Frontal cortex (tissue), 4 donors: Measurements from ENCODE around the gene RPN2. TPM values are rescaled to one million over a fixed set of nuclear protein-coding genes. Genes with fewer than 3 reads are reported as not detected.

Source experiments
- DNase-seq, 2 donors: peaks; one replicate each; pipeline ENCODE4 v3.0.0; 2012; ENCODE audit warnings: low spot score in 2 of 2
- FAIRE-seq: peaks from 2 replicates; lab custom pipeline; 2012; peaks lifted over from hg19 to GRCh38; lab: Jason Lieb, UNC
- total RNA-seq: library from RNA; depleted of rRNA; stranded (reverse); fragments of >200 nt; gene quantifications from one replicate; pipeline ENCODE4 v1.2.3, GENCODE V29; 2014
- donor health status: control.
- donor health status: control.
- donor health status: control.

RPN2 gene
- total RNA-seq, 1 donor from 2014 or later = 123 TPM

DNA sequence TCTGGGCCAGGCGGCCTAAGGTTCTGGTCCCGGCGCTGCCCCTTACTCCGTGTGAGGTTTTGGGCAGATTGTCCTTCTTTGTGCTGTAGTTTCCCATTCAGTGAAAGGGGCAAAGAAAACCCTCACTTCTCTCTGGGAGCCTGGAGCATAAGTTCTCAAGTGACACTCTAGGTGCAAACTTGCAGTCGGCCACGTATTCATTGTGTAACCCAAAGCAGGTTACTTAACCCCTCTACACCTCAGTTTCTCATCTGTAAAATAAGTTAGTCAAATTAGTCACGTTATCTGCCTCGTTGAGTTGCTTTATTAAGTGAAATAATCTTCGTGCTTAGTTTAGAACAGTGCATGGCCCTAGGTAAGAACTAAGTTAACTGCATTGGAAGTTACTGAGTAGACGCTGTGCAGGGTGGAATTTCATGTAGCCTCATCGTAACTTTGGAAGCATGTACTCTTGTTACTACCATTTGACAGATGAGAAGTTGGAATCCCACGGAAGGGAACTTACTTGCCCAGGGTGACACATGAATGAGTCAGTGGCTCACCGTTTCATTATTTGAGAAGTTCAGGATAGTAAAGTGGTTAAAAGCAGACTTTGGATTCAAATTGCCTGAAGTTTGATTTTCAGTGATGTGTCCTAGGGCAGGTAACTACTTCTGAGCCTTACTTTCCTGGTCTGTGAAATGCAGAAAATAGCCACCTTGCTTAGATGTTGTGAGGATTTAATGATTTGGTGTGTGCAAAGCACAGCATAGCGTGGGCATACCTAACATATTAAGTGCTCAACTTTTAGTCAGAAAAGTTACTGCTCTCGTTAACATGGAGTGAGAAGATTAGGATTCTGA, 774 bp downstream of the RPN2 start:
- no peak for FAIRE-seq
- DNase-seq = no peak

DNA sequence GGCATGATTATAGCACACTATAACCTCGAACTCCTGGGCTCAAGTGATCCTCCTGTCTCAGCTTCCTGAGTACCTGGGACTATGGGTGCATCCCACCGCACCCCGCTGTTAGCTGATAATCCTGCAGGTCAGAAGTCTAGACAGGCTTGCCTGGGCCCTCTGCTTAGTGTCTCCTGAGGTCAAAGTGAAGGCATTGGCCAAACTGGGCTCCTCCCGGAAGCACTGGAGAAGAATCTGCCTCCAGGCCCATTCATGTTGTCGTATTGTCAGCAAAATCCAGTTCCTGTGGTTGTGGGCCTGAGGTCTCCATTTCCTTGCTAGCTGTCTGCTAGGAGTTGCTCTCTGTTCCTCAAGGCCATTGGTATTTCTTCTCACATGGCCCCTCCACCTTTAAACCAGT, 6.6 kb downstream of the RPN2 start:
- no peak for FAIRE-seq
- no peak for DNase-seq

DNA sequence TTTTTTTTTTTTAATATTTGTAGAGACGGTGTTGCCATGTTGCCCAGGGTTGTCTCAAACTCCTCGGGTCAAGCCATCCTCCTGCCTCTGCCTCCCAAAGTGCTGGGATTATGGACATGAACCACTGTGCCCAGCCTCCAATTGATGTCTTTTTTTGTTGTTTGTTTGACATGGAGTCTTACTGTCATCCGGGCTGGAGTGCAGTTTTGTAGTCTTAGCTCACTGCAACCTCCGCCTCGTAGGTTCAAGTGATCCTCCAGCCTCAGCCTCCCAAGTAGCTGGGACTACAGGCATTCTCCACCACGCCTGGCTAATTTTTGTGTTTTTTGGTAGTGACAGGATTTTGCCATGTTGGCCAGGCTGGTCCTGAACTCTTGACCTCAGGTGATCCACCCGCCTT, 9.7 kb downstream of the RPN2 start:
- FAIRE-seq (no peak), DNase-seq (no peak)

DNA sequence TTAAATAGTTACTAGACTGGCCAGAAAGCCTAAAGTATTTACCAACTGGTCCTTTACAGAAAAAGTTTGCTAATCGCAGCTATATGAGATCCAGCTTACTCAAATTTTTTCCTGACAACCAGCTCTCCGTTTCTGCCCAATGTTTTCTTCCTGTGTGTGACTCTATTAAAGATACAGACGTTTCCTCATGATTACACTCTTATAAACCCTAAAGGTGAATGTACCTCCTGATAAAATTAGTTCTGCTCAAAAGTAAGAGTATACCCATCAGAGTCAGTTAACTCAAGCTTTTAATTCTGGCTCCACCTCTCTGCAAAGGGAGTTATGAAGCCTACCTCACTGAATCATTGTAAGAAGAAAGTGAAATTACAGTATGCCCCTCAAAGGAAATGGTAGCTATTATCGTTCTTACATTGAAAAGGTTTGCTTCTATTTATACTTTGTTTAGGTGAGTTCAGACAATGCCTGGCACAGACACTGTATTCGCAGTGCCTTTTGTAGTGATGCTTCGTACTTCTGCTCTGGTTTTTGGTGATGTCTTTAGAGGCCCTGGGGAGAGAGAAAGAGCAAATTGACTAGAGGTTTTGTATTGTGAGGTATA, 10.4 kb downstream of the RPN2 start:
- no peak for DNase-seq
- FAIRE-seq = no peak

DNA sequence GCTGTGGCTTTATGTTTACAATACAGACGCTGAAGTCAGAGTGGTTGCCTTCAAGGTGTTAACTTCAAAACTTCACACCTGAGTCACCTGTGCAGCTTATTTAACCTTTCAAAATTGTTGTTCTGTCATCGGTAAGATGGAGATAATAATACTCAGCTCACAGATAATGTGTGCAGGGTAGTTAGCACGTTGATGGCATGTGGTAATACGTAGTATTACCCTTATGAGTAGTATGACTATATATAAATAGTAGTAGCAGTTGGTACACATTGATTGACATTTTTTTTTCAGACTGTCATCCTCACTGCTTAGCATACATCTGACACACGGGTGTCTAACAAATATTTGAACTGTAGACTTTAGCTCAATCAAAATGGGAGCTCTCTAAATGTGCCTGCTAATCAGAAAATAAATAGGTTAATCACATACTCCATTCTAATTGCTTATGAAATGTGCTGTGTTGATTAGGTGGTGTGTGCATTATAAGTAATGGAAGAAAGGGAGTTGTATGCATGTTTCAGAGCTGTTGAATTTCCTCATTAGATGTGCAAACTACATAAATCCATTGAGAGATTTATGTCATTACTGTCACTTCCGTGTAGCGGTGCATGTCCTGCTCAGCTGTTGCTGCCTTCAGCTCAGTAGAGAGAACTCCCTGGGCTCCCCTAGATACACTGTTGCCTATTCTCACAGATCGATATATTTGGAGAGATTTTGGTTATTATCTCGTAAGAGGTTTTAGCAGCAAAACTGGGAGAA, 11.4 kb downstream of the RPN2 start:
- DNase-seq (no peak), FAIRE-seq (no peak)

DNA sequence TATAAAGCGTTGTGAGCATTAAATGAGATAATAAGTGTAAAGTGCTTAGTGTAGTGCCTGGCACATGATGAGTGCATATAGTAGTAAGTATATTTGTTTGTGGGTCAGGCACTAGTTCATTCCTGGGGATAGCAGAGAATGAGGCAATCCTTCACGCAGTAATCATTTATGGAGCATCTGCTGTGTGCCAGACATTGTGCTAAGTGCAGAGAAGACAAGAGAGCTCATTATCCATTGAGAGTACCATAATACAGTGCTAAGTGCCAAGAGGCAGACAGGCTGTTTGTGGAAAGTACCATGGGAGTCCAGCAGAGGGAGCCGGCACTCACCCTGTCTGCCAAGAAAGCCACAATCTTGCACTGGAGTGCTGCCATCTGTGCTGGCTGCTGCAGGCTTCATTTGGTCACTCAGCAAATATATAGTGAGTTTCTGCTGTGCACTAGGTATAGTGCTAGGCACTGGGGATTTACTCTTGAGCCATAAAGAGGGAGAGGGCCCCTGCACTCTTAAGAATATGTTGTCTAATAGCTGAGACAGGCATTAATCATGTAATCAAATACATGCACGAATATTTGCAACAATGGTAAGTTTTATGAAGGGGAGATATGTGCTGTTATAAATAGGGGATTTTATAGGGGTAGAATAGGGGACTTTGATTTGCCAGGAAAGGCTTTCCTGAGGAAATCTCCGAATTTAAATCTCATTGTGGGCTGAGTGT, 13.2 kb downstream of the RPN2 start:
- FAIRE-seq = peak; percentile 84
- DNase-seq = peak; percentile 73 to 83

DNA sequence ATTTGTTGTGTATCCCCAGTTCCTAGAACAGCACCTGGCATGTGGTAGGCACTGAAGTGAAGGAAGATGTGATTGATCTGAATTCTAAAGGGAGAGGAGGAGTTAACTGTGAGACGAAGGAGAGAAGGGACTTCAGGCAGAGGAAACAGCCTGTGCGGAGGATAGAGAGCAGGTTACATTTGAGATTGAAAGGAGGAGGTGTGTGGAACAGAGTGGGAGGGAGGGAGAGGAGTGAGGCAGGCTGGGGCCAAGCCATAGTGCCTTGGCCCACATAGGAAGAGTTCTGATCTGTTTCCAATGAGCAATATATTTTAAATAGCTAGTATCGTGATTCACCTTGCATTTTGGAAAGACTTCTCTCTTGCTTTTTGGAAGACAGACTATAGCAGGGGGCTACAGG, 14.1 kb downstream of the RPN2 start:
- DNase-seq = no peak

DNA sequence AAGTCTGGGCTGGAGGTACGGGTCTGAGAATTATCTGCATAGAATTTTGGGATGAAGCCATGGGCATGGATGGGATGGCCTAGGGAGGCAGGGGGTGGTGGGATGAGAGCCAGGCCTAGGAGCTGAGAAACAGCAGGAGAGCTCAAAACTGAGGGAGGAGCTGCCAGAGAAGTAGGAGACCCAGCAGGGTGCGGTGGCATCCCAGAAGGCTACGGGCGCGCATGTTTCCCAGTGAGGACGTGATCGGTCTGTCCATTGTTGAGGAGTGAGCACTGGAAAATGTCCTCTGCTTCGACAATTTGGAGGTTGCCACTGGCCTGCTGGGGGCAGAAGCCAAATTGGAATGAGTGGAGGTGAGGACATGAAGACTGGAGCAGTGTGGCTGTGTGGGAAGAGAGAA, 14.7 kb downstream of the RPN2 start:
- FAIRE-seq = no peak
- no peak for DNase-seq

More for the DNA sequence above, 14.1 kb downstream of the RPN2 start:
- no peak for FAIRE-seq

DNA sequence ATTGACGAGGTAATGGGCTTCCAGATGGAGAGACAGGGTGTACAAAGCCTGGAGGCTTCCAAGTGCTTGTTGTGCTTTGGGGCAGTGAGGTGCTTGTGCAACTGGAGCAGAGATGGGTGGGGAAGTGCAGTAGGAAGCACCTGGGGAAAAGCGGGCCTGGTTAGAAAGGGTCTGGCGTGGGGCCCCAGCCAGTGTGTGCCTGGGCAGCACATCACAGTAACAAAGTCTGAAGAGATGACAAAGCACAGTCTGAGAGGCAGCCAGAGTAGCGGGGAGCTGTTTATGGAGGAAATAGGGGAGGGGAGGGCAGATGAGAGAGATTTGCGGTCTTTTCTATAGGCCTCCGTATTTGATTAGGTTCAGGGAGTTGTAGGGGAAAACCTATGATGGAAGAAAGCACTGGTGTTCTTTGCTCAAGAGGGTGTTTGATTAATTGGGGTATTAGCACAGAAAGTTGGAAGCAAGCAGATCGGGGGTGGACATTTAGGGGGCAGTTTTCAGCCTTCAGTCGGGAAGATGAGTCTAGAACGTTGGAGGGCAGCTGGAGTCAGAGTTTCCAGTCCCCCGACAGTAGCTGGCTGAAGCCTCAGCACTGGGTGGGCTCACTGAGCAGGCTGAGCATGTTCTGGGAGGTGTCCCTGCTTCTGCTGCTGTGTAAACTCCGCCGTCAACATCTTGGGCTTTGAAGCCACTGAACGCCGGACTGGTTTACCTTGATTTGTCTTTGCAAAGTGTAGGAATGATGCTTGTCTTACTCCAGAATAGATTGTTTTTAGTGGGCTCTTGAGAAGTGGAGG, 15.7 kb downstream of the RPN2 start:
- no peak for FAIRE-seq
- DNase-seq = no peak

DNA sequence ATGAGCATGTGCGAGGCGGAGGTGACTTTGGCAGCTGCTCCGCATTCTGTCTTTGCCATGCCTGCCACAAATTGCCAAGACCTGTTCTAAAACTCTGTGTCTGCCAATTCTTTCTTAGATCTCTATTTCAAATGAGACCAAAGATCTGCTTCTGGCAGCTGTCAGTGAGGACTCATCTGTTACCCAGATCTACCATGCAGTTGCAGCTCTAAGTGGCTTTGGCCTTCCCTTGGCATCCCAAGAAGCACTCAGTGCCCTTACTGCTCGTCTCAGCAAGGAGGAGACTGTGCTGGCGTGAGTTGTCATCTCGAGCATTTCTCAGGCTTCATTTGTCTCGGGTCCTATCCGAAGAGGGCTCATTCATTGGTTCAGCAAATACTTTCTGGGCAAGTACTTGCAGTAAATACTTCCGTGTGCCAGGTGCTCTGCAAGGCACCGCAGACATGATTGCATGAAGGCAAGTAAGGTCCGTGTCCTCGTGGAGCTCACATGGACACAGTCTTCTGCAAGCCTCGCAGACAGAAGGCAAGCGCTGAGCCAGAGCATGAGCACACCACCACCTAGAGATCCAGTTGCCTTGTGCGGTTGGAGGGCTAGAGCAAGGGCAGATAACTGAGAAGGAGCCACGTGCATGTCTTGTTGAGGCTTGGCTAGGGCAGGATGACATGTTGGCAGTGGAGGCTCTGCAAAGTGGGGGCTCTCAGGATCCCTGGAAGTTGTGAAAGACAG, 20.0 kb downstream of the RPN2 start:
- DNase-seq (no peak), FAIRE-seq (no peak)

DNA sequence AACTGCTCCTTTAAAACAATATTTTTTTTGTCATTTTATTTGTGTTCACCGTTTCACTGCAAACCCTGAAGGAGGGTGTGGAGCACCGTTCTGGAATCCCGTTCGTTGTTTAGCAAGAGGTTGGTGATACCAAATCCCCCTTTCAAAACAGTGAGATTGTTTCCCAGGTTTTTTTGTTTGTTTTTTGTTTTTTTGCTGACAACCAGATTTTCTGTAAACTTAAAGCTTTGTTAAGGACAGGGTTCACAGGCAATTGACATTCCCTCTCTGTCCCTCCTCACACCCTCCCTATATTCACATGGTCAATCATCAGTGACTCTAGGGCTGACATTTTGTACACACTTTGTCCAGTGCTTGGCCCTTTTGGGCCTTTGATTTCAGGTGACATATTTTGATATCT, 21.2 kb downstream of the RPN2 start:
- DNase-seq (no peak), FAIRE-seq (no peak)

DNA sequence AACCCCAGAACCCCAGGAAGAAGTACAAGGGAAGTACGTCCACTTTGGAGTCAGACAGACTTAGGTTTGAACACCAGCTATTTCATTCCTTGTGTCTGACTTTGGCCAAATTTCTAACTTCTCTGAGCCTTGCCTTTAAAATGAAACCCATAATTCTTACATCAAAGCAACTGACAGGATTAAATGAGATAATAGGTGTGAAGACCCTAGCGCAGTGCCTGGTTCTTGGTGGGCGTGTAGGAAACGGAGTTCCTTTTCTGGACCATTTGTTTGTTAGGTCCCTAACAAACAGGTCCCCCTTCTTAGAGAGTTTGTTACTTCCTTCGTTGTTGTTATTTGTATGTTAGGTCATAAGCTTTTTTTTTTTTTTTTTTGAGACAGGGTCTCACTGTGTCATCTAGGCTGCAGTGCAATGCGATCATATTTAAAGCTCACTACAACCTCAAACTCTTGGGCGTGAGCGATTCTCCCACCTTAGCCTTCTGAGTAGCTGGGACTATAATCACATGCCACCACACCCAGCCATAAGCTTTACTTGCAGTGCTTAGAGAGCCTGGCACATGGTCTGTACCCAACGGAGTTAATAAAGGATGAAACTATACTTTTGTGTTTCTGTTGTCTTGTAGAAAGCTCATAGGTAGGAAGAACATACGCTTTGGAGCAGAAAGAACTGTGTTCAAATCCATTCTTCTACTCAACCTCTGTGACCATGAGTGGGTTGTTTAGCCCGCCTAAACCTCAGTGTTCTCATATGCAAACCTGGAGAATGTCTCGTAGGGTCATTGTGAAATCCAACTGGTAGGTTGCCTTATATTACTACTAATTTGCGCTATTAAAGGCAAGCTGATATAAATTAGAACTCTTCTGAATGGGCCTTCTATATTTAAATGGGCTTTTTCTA, 22.0 kb downstream of the RPN2 start:
- no peak for DNase-seq
- FAIRE-seq = no peak

DNA sequence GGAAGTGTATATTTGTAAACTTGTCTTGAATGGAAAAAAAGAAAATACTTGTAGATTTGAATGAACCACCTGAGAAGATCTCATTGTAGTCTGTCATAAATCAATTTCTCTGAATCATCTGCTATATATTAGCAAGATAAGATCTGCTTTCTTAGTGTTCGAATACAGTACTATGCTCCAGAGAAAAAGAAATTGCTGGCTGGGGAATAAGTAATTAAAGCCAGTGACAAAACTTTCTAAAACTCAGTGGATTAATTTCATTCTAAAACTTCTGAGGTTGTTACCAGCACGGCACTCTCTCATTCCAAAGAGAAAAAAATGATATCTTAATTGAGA, 22.7 kb downstream of the RPN2 start:
- no peak for FAIRE-seq
- DNase-seq = no peak

DNA sequence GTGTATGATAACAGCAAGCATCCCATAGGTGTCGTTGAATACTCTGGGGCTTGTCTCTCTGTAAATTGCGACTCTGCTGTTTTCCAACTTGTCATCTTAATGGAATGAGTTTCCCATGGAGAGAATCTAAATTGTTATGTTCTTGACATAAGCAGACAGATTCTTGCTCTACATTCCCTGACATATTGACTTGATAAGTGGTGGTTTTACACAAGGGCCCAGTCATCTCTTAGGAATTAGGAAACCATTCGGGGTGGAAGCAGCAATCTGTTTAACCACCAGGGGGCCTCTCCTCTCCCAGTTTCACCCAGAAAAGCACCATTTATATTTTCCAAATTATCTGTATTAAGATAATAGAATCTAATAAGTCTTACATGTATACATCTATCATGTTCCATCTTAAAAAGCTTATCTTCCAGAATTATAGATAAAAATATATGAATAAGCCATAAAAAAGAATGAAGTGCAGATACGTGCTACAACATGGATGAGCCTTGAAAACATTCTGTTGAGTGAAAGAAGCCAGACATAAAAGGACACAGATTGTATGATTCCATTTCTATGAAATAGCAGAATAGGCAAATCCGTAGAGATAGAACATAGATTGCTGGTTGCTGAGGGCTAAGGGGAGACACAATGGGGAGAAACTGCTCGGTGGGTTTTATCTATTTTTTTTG, 23.3 kb downstream of the RPN2 start:
- FAIRE-seq (no peak), DNase-seq (peak in 1 of 2 donors; percentile 45)

DNA sequence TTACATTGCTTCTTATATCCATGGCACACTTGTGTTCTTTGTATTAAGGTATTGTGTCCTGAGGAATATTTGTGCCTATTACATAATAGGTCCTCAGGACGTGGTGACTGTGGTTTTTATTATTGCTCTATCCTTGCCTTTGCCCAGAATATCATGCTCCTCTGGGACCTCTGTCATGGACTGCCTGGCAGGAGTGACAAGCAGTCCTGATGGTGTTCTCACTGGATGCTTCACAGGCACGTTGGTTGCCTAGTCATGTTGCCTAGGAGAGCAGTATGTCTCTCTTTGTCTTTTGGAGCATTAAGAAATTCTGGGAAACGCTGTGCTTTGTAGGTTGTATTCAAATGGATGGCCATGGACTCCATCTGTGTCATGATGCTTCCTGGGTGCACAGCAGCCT, 24.9 kb downstream of the RPN2 start:
- DNase-seq = no peak
- FAIRE-seq = no peak

DNA sequence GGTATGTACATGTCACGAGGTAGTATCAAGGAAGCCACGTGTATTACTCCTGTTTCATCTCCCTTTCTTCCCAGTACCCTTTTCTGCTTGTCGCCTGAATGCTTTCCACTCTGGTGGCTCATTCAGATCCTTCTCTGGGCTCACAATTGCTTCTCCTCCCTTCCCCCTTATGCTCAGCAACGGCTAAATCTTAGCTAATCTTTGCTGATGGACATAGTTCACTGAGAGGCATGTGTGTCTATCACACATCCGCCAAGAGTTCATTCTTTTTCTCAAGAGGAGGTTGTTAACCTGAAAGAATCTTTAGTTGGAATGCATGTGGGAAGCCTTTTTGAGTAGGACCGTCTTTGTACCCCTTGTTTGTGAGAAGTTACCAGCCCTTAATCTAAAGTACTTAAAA, 26.0 kb downstream of the RPN2 start:
- FAIRE-seq = no peak

DNA sequence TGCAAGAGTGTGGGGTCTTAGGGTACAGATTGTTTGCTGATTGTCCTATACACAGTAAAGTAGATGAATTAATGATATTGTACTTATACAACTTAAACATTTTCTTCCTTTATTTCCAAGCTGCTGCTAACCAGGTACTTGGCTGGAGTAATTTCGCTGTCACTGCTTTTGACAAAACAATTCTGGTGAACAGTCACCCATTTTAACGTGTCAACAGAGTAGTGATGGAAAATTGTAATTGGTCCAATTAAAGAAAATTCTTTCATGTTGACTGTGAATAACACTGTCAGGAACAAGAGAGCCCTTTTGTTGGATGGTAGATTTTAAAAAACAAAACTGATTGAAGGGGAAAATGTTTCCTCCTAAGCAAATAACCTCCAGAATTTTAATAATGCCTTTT, 26.7 kb downstream of the RPN2 start:
- no peak for FAIRE-seq
- no peak for DNase-seq

More for the DNA sequence above, 26.0 kb downstream of the RPN2 start:
- no peak for DNase-seq
